ENCODE measurements around the gene SASS6.

SASS6 gene

DNA sequence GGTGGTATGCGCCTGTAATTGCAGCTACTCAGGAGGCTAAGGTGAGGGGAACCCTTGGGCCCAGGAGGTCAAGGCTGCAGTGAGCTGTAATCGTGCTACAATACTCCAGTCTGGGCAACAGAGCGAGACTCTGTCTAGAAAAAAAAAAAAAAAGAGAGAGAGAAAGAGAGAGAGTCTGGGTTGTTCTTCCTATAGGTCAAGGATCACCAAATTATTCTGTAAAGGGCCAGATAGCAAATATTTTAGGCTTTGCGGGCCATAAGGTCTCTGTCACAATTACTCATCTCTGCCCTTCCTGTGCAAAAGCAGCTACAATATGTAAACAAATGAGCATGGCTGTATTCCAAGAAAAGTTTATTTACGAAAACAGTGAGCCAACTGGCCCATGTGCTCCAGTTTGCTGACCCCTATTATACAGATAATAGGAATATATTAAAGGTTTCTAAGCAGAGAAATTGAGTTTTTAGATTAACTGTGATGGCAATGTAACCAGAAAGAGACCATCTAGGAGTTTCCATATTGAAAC, 2.1 kb downstream of the SASS6 start:
- H3K27me3 ChIP-seq = no peaks in the 10 kb centered on the region
- DNase-seq = no peak
- no peaks in the 10 kb centered on the region; the same call in 1 of the 2 replicates for H3K36me3 ChIP-seq

DNA sequence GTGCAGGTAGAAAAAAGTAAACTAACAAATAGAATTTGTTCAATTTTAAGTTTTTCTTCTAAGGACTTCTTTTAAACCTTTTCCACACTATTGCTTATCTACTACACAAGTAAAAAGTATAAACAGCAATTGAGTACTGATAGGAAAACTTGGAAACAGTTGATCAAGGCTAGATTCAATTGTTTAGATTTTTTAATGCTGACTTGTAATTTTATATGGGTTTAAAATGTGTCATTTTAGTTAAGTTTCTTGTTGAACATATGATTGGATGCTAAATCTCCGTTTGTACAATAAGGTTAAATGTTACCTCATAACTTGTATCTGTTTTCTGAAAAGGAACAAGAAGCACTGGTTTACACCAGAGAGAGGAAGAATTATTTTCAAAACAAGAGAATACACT, 5.5 kb downstream of the SASS6 start:
- no peaks in the 10 kb centered on the region for H3K9me3 ChIP-seq
- H3K4me1 ChIP-seq = no peaks in the 10 kb centered on the region; the same call in 1 of the 2 replicates
- TF ChIP-seq, protein P1, sequence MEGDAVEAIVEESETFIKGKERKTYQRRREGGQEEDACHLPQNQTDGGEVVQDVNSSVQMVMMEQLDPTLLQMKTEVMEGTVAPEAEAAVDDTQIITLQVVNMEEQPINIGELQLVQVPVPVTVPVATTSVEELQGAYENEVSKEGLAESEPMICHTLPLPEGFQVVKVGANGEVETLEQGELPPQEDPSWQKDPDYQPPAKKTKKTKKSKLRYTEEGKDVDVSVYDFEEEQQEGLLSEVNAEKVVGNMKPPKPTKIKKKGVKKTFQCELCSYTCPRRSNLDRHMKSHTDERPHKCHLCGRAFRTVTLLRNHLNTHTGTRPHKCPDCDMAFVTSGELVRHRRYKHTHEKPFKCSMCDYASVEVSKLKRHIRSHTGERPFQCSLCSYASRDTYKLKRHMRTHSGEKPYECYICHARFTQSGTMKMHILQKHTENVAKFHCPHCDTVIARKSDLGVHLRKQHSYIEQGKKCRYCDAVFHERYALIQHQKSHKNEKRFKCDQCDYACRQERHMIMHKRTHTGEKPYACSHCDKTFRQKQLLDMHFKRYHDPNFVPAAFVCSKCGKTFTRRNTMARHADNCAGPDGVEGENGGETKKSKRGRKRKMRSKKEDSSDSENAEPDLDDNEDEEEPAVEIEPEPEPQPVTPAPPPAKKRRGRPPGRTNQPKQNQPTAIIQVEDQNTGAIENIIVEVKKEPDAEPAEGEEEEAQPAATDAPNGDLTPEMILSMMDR (IDR thresholded peaks at IDR 0.05; ENCODE audit: low read depth, low read length) = no peak
- H3K4me3 ChIP-seq (ENCODE audit: low read depth, low read length) = no peak overlapping the region
- DNase-seq = no peak
- H3K27me3 ChIP-seq = no peaks in the 10 kb centered on the region
- no peaks in the 10 kb centered on the region; the same call in 1 of the 2 replicates for H3K36me3 ChIP-seq

More for the DNA sequence above, 2.1 kb downstream of the SASS6 start:
- no peaks in the 10 kb centered on the region; the same call in 1 of the 2 replicates for H3K4me1 ChIP-seq
- H3K4me3 ChIP-seq (ENCODE audit: low read depth, low read length) = no peak overlapping the region
- TF ChIP-seq, protein P1 (IDR thresholded peaks at IDR 0.05; ENCODE audit: low read depth, low read length) = no peak
- no peaks in the 10 kb centered on the region for H3K9me3 ChIP-seq

DNA sequence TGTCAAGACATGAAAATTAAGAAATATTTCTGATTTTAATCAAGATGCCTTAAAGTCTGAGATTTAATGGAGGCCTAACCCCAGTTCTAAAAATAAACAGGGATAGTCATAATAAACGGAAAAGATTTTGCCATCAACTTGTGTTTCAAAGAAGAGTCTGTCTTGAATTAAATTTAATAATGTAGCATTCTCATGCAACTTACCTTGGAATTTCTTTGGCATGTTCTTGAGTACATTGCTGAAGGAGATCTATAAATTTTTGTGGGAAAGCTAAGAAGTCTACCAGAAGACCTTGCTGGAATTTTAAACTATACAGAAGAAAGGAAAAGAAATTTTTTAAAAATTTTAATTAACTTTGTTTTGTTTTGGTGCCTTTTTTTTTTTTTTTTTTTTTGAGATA, 10.6 kb downstream of the SASS6 start:
- Histone ChIP-seq H3K36me3 (peaks cover 12% of the 10 kb centered on the region), H3K4me1 (no peaks in the 10 kb centered on the region), H3K9me3 (no peaks in the 10 kb centered on the region), H3K4me3 (ENCODE audit: low read depth, low read length) (no peak overlapping the region), H3K27me3 (no peaks in the 10 kb centered on the region)
- DNase-seq = no peak
- TF ChIP-seq, protein P1 (IDR thresholded peaks at IDR 0.05; ENCODE audit: low read depth, low read length) = no peak

DNA sequence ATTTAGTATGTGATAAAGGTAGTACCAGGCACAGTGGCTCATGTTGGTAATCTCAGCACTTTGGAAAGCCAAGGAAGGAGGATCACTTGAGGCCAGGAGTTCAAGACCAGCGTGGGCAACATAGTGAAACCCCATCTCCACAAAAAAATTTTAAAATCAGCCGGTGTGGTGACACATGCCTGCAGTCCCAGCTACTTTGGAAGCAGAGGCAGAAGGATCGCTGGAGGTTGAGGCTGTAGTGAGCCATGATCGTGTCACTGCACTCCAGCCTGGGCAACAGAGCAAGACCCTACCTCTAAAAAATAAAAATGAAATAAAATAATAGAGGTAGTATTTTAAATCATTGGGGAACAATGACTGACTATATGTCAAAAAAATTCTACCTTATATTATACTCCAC, 17.2 kb downstream of the SASS6 start:
- no peaks in the 10 kb centered on the region for H3K9me3 ChIP-seq
- H3K4me3 ChIP-seq (ENCODE audit: low read depth, low read length) = no peak overlapping the region
- no peaks in the 10 kb centered on the region for H3K4me1 ChIP-seq
- H3K27me3 ChIP-seq = no peaks in the 10 kb centered on the region
- TF ChIP-seq, protein P1 (IDR thresholded peaks at IDR 0.05; ENCODE audit: low read depth, low read length) = no peak
- peaks cover 12% of the 10 kb centered on the region for H3K36me3 ChIP-seq
- DNase-seq = no peak

DNA sequence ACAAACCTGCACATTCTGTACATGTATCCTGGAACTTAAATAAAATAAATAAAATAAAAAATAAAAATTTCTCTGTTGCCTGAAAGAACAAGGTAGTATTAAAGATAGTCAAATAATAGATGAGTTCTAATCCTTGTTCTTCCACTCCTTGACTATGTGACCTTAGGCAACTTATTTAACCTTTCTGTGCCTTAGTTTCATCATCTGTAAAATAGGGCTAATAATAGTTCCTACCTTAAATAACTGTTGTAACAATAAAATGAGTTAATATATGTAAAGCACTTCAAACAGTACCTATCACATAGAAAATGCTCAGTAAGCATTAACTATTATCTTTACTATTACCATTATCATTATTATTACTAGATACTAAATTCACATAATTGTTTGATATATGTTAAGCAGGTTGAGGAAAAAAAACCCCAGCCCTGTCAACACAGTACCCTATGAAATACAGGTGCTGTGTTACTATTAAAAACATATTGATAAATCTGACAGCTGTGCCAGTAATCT, 23.1 kb downstream of the SASS6 start:
- no peaks in the 10 kb centered on the region for H3K27me3 ChIP-seq
- no peak overlapping the region for H3K4me3 ChIP-seq (ENCODE audit: low read depth, low read length)
- H3K36me3 ChIP-seq = peaks cover 25% of the 10 kb centered on the region
- no peak for DNase-seq
- H3K4me1 ChIP-seq = no peaks in the 10 kb centered on the region
- H3K9me3 ChIP-seq = no peaks in the 10 kb centered on the region
- TF ChIP-seq, protein P1 (IDR thresholded peaks at IDR 0.05; ENCODE audit: low read depth, low read length) = no peak

DNA sequence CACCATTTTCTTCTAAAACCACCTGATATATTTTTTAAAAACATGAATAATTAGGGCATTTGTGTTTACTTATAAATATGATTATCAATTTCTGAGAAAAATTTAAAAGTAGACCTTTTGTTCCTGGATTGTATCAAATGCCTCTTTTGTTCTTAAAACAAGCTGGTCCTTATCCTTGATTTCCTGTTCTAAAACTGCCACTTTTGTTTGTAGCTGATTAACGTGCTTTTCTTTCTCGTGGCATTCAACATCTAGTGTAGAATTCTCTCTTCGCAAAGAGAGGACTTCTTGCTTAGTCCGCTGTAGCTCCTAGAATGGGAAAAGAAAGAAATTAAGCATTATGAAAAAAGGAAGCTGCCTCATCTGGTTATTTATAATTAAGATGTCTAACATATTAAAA, 25.0 kb downstream of the SASS6 start:
- Histone ChIP-seq H3K9me3 (no peaks in the 10 kb centered on the region), H3K36me3 (peaks cover 42% of the 10 kb centered on the region), H3K4me1 (no peaks in the 10 kb centered on the region), H3K4me3 (ENCODE audit: low read depth, low read length) (no peak overlapping the region), H3K27me3 (no peaks in the 10 kb centered on the region)
- TF ChIP-seq, protein P1 (IDR thresholded peaks at IDR 0.05; ENCODE audit: low read depth, low read length) = no peak
- no peak for DNase-seq
